Hematopoietic multipotent progenitor cell treated with erythropoietin and hydrocortisone succinate and interleukin-3 and kit ligand, for 4 days (in vitro differentiated cells): ENCODE measurements around the gene PLB1.
"Not testable (repeated sequence)": the region's sequence is repeated elsewhere in the genome, so short reads cannot be mapped to it uniquely, and the experiment has no call there.

ENCODE experiments used
- DNase-seq: peaks from one replicate; pipeline ENCODE4 v3.0.0-alpha.2; 2015

The PLB1 gene

GRCh38 chr2:28465148-28465885 lies 30.5 kb upstream of the PLB1 start:
- peak; percentile 46 for DNase-seq

DNA sequence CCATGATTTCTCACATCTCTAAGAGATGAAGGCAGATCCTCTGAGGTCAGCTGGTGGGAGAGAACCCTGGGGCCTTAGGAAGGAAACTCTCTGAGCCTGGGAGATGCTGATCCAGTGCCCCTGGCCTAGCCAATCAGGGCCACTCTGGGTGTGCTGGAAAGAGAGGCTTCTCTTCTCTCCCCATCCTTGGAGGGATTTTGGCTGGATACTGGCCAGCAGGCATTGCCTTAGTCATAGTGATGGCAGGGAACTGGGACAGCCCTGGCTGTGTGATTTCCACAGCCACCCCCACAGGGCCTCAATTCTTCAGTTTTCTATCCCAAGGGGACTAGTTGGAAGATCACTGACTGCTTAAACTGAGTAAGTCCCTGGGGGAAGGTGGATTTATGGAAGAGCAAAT lies 26.6 kb upstream of the PLB1 start:
- DNase-seq = no peak

DNA sequence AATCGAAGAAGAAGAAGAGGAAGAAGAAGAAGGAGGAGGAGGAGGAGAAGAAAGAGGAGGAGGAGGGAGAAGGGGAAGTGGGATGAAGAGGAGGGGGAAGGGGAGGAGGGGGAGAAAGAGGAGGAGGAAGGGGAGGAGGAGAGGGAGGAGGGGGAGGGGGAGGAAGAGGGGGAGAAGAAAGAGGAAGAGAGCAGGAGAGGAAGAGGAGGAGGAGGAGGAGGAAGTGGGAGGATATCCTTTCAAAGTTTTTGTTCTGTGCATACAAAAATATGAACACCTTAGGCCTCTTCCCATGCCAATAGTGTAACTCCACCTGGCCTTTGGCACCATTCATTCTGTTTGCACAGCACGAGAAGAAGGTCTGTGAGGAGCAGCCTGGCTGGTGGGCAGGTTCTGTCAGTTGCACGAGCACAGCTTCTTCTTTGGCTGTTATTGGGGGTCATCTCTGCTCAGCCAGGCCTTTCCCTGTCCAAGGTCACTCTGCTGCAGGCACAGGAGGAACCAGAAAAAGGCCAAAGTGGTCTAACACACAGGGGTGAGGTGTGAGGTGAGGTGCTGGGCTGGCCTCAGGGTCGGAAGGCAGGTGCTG lies 25.8 kb upstream of the PLB1 start:
- DNase-seq = no peak

GRCh38 chr2:28470759-28471158 lies 25.1 kb upstream of the PLB1 start:
- DNase-seq = no peak

- no peak for DNase-seq
Observed at GRCh38 chr2:28471214-28471613, 24.6 kb upstream of the PLB1 start.

DNA sequence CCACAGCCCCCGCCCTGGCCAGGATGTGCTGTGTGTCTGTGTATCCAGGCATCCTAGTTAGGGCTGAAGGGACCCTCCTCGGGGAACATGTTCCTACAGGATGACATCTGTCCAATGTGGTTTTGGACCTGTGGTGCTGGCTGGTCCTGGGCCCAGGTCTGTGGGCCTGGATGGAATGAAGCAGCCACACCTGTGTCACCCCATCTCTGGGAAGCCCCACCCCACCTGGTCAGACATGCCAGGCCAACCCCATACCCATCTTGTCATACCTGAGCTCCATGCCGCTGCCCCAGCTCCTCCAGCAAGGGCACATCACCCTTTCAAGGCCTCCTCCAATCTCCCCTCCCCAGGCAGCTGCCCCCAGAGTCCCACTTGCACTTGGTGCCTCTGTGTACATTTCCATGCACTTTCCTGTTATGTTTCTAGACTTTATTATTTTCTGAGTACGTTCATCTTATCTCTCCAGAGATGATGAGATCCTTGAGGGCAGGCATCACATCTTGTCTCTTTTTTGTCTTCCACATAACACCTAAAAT lies 24.1 kb upstream of the PLB1 start:
- no peak for DNase-seq

DNA sequence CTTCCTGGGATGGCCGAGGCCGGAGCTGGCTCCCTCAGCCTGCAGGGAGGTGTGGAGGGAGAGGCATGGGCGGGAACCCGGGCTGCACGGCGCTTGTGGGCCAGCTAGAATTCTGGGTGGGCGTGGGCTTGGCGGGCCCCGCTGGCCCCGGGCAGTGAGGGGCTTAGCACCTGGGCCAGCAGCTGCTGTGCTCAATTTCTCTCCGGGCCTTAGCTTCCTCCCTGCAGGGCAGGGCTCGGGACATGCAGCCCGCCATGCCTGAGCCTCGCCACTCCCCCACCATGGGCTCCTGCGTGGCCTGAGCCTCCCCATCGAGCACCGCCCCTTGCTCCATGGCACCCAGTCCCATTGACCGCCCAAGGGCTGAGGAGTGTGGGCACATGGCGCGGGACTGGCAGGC lies 23.2 kb upstream of the PLB1 start:
- not testable (repeated sequence) for DNase-seq

DNA sequence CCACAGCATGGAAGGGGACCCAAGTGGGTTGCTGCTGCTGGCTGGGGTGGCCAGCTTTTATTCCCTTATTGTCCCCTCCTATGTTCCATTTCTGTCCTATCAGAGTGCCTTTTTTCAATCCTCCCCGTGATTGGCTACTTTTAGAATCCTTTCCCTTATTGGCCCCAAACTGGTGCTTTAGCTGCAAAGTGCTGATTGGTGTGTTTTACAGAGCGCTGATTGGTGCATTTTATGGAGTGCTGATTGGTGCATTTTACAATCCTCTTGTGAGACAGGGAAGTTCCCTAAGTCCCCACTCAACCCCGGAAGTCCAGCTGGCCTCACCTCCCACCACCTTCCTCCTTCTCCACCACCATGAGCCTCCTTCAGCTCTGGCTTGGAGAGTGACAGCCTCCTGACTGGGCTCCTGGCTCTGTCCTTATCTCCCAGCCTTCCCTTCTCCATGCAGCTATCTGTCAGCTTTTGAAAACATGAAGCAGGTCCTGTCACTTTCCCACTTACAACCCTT lies 20.7 kb upstream of the PLB1 start:
- no peak for DNase-seq

GRCh38 chr2:28477087-28477486 lies 18.8 kb upstream of the PLB1 start:
- DNase-seq = no peak

GRCh38 chr2:28477645-28478044 lies 18.2 kb upstream of the PLB1 start:
- no peak for DNase-seq

DNA sequence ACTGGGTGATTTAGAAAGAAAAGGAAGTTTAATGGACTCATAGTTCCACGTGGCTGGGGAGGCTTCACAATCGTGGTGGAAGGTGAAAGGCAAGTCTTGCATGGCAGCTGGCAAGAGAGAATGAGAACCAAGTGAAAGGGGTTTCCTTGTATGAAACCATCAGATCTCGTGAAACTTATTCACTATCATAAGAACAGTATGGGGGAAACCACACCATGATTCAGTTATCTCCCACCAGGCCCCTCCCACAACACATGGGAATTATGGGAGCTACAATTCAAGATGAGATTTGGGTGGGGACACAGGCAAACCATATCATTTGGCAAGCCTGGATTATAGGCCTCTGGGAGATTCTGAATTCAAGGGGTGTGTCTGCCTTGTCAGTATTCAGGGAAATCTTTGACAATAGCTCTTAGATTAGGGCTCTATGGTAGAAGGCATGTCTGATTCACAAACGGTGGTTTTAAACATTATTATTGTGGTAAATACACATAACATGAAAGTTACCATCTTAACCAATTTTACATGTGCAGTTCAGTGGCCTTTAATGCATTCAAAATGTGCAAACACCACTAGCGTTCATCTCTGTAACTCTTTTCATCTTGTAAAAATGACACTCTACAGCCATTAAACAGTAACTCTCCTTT lies 15.3 kb upstream of the PLB1 start:
- DNase-seq = no peak

- no peak for DNase-seq
Observed at GRCh38 chr2:28481905-28482304, 14.0 kb upstream of the PLB1 start.

DNA sequence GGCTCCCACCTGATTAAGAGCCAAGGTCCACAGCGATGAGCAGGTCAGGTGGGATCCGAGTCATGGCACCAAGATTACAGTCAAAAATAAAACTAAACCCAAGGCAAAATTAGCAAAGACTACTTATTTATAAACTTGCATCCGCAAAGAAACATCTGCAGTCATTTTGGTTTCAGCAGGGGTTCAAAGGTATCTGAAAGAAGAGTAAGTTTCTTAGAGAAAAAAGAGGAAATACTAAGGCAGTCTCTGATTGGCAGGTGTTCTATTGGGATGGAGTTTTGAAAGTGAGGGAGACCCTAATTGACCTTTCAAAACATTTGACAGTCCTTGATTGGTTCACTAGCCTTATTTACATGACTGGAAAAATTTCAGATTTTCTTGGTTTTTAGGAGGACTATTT lies 11.0 kb upstream of the PLB1 start:
- DNase-seq = no peak

DNA sequence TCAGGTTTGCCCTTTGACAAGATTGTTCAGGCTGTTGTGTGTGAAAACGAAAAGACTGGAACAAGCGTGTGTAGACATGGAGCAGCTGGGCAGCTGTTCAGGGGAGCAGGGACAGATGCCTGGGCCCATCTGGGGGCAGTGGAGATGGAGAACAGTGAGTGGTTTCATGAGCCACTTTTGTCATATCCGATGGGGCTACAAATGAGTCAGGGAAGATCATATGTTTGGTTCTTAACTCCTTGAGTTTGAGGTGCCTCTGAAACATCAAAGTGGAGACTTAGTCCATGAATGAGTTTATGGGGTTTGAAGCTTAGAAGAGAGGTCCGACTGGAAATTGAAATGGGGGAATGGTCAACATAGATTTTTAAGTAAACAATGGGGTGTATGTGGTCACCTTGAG lies 9.3 kb upstream of the PLB1 start:
- DNase-seq = no peak

- DNase-seq = no peak
Observed at GRCh38 chr2:28487258-28487657, 8.6 kb upstream of the PLB1 start.

DNA sequence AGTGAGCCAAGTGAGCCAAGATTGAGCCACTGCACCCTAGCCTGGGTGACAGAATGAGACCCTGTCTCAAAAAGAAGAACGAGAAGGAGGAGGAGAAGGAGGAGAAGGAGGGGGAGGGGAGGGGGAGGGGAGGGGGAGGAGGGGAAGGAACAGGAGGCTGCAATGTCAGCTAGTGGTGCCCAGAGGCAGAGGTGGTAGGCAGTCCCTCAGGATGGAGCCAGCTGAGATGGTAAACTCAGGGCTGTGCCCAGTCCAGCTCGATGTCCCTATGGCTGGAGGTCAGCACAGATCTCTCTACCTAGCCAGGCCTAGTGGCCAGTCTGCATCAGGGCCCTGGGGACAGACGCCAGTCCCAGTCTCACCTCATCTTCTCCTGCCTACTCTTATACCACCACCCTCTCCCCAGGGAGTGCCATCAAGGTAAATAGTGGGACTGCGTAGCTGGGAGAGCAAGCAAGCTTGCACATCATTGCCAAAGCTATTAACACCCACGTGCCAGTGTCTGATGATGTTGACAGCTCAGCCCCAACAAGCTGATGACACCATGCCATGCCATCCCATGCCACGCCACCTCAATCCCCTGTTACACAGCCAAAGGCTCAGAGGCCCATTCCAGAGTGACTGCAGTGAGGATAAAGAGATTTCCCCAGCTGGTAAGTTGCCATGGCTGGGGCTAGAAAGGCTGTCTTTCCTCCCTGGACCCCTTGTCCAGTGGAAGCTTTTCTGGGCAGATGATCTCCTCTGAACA lies 7.6 kb upstream of the PLB1 start:
- DNase-seq = no peak

- DNase-seq = no peak
Observed at GRCh38 chr2:28488858-28489575, 6.8 kb upstream of the PLB1 start.

DNA sequence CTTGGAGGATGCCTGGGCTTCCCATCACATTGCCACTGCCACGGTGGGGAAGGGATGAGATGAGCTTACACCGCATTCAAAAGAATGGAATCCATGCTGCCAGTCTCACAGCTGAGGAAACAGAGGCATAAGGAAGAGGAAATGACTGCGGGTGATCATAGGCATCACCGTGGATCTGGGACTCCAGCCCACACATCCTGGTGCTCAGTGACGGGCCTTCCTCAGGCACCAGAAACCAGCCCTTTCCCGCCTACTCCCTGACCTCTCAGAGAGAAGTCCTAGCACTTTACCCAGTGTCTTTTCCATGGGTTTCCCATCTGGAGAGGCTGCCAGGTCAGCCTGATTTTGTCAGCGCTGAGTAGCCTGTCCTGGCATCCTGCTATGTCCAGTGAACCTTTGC lies 5.3 kb upstream of the PLB1 start:
- no peak for DNase-seq

- DNase-seq = no peak
Observed at GRCh38 chr2:28492282-28492681, 3.6 kb upstream of the PLB1 start.

DNA sequence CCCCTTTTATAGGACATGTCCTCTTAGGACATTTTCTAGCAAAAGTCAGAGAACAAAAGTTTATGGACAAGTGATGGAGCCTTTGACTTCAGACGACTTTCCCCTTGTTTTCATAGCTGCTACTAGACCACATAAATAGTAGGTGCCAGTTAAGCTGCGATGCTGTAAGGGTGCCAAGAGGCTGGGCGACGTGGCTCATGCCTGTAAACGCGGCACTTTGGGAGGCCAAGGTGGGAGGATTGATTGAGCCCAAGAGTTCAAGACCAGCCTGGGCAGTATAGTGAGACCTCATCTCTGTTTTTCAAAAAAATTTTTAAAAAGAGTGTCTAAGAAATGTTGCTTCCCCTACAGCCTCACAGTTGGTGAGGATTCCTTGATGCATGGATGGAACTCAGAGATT lies 2.2 kb upstream of the PLB1 start:
- DNase-seq = no peak

- no peak for DNase-seq
Observed at GRCh38 chr2:28496781-28497180, 921 bp downstream of the PLB1 start.

DNA sequence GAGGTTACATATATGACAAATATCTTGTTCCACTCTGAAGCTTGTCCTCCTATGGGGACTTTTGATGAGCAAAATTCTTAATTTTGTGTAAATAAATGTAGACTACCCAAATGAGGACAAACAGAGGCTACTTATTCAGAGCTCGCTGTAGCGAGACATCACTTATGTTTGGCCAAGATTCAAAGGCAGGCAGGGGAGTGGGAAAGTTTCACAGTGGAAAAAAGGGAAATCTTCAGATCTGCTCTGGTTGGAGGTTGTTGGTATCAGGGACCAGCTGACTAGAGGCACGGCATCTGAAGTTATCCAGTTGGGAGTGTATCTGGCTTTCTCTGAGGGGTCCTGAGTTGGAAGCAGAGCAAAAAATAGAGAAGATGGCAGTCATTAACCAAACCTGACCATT lies 1.3 kb downstream of the PLB1 start:
- no peak for DNase-seq

- DNase-seq = peak; percentile 74
Observed at GRCh38 chr2:28499282-28499681, 3.4 kb downstream of the PLB1 start.
